ENCODE results near the gene MSN. TPM values are rescaled to one million over a fixed set of nuclear protein-coding genes. Genes with fewer than 3 reads are reported as not detected.

The MSN gene
- total and polyA plus RNA-seq, 7 experiments from 2014 or later: 267 to 635 (median 445) TPM

DNA sequence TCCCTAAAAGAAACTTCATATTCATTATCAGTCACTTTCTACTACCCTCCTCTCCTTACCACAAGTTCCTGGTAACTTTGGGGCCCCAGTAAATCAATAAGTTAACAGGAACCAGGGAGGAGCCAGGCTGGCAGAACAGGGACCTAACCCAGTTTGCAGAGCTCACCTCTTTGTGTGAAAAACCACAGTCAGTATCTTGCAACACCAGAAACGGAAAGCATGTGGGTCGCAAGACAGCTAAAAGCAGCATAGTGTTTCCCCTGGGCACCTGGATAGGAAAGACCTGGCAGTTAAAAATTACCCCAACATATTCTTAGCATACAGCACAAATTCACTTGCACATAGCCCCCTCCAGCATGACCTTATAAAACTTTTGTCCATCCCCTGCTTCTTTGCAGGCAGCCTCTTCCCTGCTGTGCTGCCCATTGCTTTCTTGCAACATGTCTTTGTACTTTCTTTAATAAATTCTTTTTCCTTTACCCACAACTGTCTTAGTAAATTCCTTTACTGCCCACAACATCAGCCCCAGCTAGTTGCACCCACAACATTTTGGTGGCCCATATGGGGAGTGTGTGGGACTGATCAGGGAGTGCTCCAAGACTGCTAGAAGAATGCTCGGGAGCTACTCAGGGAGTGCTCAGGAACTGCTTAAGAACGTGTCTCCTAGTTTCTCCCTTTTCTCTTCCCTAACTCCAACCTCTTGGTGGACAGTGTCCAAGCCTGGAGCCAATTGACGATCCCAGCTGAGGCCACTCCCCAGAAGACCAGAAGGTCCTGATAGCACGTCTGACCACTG, 83.4 kb downstream of the MSN start:
- H3K27me3 Mint-ChIP-seq: no peaks in the 10 kb centered on the region
- peak in 7 of 9 donors; percentile 14 to 49 (median 34) for DNase-seq
- CTCF ChIA-PET: interaction anchor here (1.6 kb wide), 1 partner anchor 155 kb away, joined by 3 read pairs; no protein-coding TSS in a partner anchor
- Histone ChIP-seq H3K27me3 (ENCODE audit: control insufficient read depth in 2 of 2, insufficient read depth in 2 of 2, low read length in 2 of 2) (no peaks in the 10 kb centered on the region), H3K36me3 (ENCODE audit: control insufficient read depth in 2 of 3, insufficient read depth in 3 of 3, low read length in 3 of 3) (no peaks in the 10 kb centered on the region), H3K4me1 (ENCODE audit: control insufficient read depth in 2 of 2, insufficient read depth in 2 of 2, low read length in 2 of 2) (peaks cover 15 to 21% of the 10 kb centered on the region in 2 donors), H3K4me3 (ENCODE audit: low read length) (no peak overlapping the region), H3K27ac (ENCODE audit: low read depth, low read length) (no peak overlapping the region), H3K9me3 (ENCODE audit: control insufficient read depth in 2 of 3, low read length in 3 of 3) (no peaks in the 10 kb centered on the region)
- POLR2A ChIA-PET: interaction anchor here (0.8 to 1.0 kb wide), 2 partner anchors 63 to 245 kb away, joined by 3 read pairs; no protein-coding TSS in a partner anchor
- H3K4me3 Mint-ChIP-seq: peak overlapping the region; percentile 55 to 81 (median 74)
- peak; percentile 77 for ATAC-seq
- intact Hi-C loops (cut with micrococcal nuclease): loop anchor here (5.0 to 10.0 kb wide), 3 partner anchors 74 to 176 kb away; no protein-coding TSS in a partner anchor
- peak overlapping the region; percentile 57 to 85 (median 76) for H3K27ac Mint-ChIP-seq
- H3K36me3 Mint-ChIP-seq: peaks cover 0 to 17% (median 0%) of the 10 kb centered on the region in 5 donors
- H3K9me3 Mint-ChIP-seq: peaks cover 0 to 8% (median 0%) of the 10 kb centered on the region in 11 donors
- H3K4me1 Mint-ChIP-seq: peaks cover 30 to 80% (median 63%) of the 10 kb centered on the region in 7 donors

DNA sequence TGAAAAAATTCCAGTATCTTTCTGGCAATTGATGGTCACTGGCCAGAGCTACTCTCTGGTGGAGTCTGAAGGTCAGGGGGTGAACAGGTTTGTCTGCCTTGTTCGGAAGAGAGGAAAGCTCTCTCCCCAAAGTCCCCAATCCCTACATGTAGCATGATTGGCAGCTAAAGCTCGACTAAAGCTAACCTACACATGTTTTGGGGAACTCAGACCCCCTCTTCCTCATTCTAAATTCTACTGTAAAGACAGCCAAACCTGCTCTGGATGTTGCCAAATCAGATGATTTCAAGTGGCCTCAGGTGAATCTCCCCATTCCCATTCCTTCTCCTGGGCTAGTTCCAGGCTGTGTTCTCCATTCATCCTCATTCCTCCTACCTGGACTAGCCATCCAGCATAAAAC, 84.1 kb downstream of the MSN start:
- ChIA-PET CTCF (interaction anchor here (1.6 kb wide), 1 partner anchor 155 kb away, joined by 3 read pairs; no protein-coding TSS in a partner anchor), POLR2A (interaction anchor here (0.8 kb wide), 1 partner anchor 244 kb away, joined by 3 read pairs; no protein-coding TSS in a partner anchor)
- ATAC-seq (no peak), DNase-seq (no peak)
- Histone ChIP-seq H3K27me3 (ENCODE audit: control insufficient read depth in 2 of 2, insufficient read depth in 2 of 2, low read length in 2 of 2) (no peaks in the 10 kb centered on the region), H3K36me3 (ENCODE audit: control insufficient read depth in 2 of 3, insufficient read depth in 3 of 3, low read length in 3 of 3) (no peaks in the 10 kb centered on the region), H3K27ac (ENCODE audit: low read depth, low read length) (no peak overlapping the region), H3K4me1 (ENCODE audit: control insufficient read depth in 2 of 2, insufficient read depth in 2 of 2, low read length in 2 of 2) (peaks cover 15 to 26% of the 10 kb centered on the region in 2 donors), H3K9me3 (ENCODE audit: control insufficient read depth in 2 of 3, low read length in 3 of 3) (no peaks in the 10 kb centered on the region), H3K4me3 (ENCODE audit: low read length) (no peak overlapping the region)
- H3K4me3 Mint-ChIP-seq: peak overlapping the region in 9 of 10 donors; percentile 53 to 81 (median 71)
- intact Hi-C loops (cut with micrococcal nuclease): loop anchor here (5.0 to 10.0 kb wide), 3 partner anchors 73 to 176 kb away; no protein-coding TSS in a partner anchor
- H3K27me3 Mint-ChIP-seq: no peaks in the 10 kb centered on the region
- H3K9me3 Mint-ChIP-seq: peaks cover 0 to 8% (median 0%) of the 10 kb centered on the region in 11 donors
- H3K4me1 Mint-ChIP-seq: peaks cover 30 to 80% (median 63%) of the 10 kb centered on the region in 7 donors
- peak overlapping the region; percentile 25 to 81 (median 63) for H3K27ac Mint-ChIP-seq
- H3K36me3 Mint-ChIP-seq: peaks cover 0 to 17% (median 0%) of the 10 kb centered on the region in 5 donors

DNA sequence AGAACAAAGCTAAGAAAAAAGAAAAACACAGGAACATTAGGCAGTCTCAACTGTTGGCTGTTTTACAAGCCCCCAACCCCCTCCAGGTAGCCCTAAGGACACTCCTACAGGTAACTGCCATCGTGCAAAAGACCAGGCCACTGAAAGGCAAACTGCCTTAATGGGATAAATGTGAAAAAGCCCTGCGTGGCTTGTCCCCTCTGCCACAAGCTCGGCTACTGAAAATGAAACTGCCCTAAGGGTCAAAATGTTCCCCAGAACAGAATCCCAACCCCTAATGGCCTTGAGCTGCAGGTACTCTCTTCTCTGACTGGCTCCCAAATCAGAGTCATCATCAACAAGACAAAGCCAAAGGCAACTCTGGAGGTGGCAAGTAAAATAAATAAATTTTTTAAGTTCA, 84.8 kb downstream of the MSN start:
- H3K4me3 Mint-ChIP-seq: peak overlapping the region in 8 of 10 donors; percentile 18 to 78 (median 54)
- no peak overlapping the region for H3K27ac ChIP-seq (ENCODE audit: low read depth, low read length)
- peak overlapping the region in 6 of 9 donors; percentile 25 to 81 (median 60) for H3K27ac Mint-ChIP-seq
- H3K36me3 Mint-ChIP-seq: peaks cover 0 to 19% (median 0%) of the 10 kb centered on the region in 5 donors
- DNase-seq: no peak
- peaks cover 15 to 26% of the 10 kb centered on the region in 2 donors for H3K4me1 ChIP-seq (ENCODE audit: control insufficient read depth in 2 of 2, insufficient read depth in 2 of 2, low read length in 2 of 2)
- POLR2A ChIA-PET: no interaction called here
- ATAC-seq: no peak
- CTCF ChIA-PET: interaction anchor here (1.6 kb wide), 1 partner anchor 156 kb away, joined by 3 read pairs; no protein-coding TSS in a partner anchor
- no peaks in the 10 kb centered on the region for H3K9me3 ChIP-seq (ENCODE audit: control insufficient read depth in 2 of 3, low read length in 3 of 3)
- no peak overlapping the region for H3K4me3 ChIP-seq (ENCODE audit: low read length)
- H3K9me3 Mint-ChIP-seq: peaks cover 0 to 8% (median 0%) of the 10 kb centered on the region in 11 donors
- no peaks in the 10 kb centered on the region for H3K27me3 ChIP-seq (ENCODE audit: control insufficient read depth in 2 of 2, insufficient read depth in 2 of 2, low read length in 2 of 2)
- H3K36me3 ChIP-seq (ENCODE audit: control insufficient read depth in 2 of 3, insufficient read depth in 3 of 3, low read length in 3 of 3): no peaks in the 10 kb centered on the region
- peaks cover 27 to 79% (median 65%) of the 10 kb centered on the region in 7 donors for H3K4me1 Mint-ChIP-seq
- intact Hi-C loops (cut with micrococcal nuclease): loop anchor here (5.0 to 10.0 kb wide), 3 partner anchors 73 to 175 kb away; no protein-coding TSS in a partner anchor
- no peaks in the 10 kb centered on the region for H3K27me3 Mint-ChIP-seq

DNA sequence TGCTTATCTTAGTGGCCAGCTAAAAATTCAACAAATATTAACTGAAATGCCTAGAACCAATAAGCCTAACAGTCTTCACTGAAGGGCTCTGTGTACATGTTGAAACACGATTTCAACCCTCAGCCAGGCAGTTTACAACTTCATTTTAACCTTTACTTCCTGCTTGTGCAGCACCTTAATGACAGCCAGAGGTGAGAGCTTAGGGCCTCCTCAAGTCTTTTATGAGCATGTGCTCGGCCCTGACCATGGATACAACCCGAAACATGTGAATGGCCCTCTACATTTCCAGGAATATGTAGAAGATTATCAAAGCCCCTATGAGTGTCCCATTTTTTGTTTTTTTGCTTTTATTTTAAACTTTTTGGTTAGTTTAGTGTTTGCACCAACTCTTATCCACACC, 88.3 kb downstream of the MSN start:
- Histone ChIP-seq H3K4me1 (ENCODE audit: control insufficient read depth in 2 of 2, insufficient read depth in 2 of 2, low read length in 2 of 2) (peaks cover 15 to 22% of the 10 kb centered on the region in 2 donors), H3K4me3 (ENCODE audit: low read length) (no peak overlapping the region), H3K36me3 (ENCODE audit: control insufficient read depth in 2 of 3, insufficient read depth in 3 of 3, low read length in 3 of 3) (no peaks in the 10 kb centered on the region), H3K9me3 (ENCODE audit: control insufficient read depth in 2 of 3, low read length in 3 of 3) (no peaks in the 10 kb centered on the region), H3K27me3 (ENCODE audit: control insufficient read depth in 2 of 2, insufficient read depth in 2 of 2, low read length in 2 of 2) (no peaks in the 10 kb centered on the region), H3K27ac (ENCODE audit: low read depth, low read length) (no peak overlapping the region)
- DNase-seq (no peak), ATAC-seq (no peak)
- Mint-ChIP-seq H3K4me3 (peak overlapping the region in 6 of 10 donors; percentile 15 to 40 (median 24)), H3K27ac (peak overlapping the region in 6 of 9 donors; percentile 33 to 78 (median 72)), H3K9me3 (peaks cover 0 to 6% (median 0%) of the 10 kb centered on the region in 11 donors), H3K27me3 (no peaks in the 10 kb centered on the region), H3K36me3 (peaks cover 0 to 16% (median 0%) of the 10 kb centered on the region in 5 donors), H3K4me1 (peaks cover 22 to 54% (median 45%) of the 10 kb centered on the region in 7 donors)
- intact Hi-C loops (cut with micrococcal nuclease): loop anchor here in 1 of 2 donors (10.0 kb wide), 1 partner anchor 69 kb away; no protein-coding TSS in a partner anchor
- CTCF ChIA-PET: interaction anchor here (0.7 kb wide), 1 partner anchor 231 kb away, joined by 3 read pairs; no protein-coding TSS in a partner anchor
- POLR2A ChIA-PET: interaction anchor here (0.5 to 0.6 kb wide), 2 partner anchors 14 to 61 kb away, joined by 3 read pairs; no protein-coding TSS in a partner anchor

DNA sequence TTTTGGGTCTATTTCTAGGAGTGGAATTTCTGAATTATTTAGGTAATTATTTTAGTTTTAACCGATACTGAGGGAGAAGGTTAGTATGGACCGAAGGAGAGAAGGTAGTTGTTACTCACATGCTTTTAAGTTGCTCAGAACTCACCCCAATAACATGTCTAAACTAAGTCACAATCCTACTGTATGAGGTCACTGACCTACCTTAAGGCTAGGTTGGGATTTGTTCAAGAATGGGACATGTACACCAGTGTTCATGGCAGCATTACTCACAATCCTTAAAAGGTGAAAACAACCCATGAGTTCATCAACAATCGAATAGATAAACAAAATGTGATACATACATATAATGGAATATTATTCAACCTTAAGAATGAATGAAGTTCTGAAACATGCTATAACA, 90.5 kb downstream of the MSN start:
- no peaks in the 10 kb centered on the region for H3K27me3 ChIP-seq (ENCODE audit: control insufficient read depth in 2 of 2, insufficient read depth in 2 of 2, low read length in 2 of 2)
- CTCF ChIA-PET: no interaction called here
- Mint-ChIP-seq H3K27me3 (no peaks in the 10 kb centered on the region), H3K4me3 (no peak overlapping the region), H3K4me1 (peaks cover 9 to 42% (median 30%) of the 10 kb centered on the region in 7 donors), H3K27ac (no peak overlapping the region), H3K9me3 (peaks cover 0 to 15% (median 10%) of the 10 kb centered on the region in 11 donors), H3K36me3 (peaks cover 0 to 28% (median 4%) of the 10 kb centered on the region in 5 donors)
- peaks cover 0 to 8% of the 10 kb centered on the region in 2 donors for H3K4me1 ChIP-seq (ENCODE audit: control insufficient read depth in 2 of 2, insufficient read depth in 2 of 2, low read length in 2 of 2)
- no peak for DNase-seq
- H3K27ac ChIP-seq (ENCODE audit: low read depth, low read length): no peak overlapping the region
- no peak overlapping the region for H3K4me3 ChIP-seq (ENCODE audit: low read length)
- POLR2A ChIA-PET: no interaction called here
- intact Hi-C loops (cut with micrococcal nuclease): loop anchor here in 1 of 2 donors (10.0 kb wide), 1 partner anchor 67 kb away; no protein-coding TSS in a partner anchor
- no peaks in the 10 kb centered on the region for H3K36me3 ChIP-seq (ENCODE audit: control insufficient read depth in 2 of 3, insufficient read depth in 3 of 3, low read length in 3 of 3)
- no peaks in the 10 kb centered on the region for H3K9me3 ChIP-seq (ENCODE audit: control insufficient read depth in 2 of 3, low read length in 3 of 3)
- ATAC-seq: no peak

DNA sequence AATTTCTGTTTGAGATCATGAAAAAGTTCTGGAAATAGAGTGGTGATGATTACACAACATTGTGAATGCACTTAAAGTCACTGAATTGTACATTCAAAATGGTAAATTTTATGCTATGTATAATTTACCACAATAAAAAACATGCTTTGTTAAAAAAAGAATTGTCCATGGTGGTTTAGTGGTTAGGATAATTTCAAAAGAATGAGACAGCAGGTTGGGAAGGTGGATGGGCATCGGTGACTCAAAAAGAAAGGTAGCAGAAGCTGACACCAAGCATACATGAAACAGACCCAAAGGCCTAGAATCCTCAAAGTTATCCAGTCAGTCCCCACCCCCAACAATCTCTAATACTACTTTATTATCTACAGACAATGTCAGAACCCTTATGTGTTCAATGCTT, 91.1 kb downstream of the MSN start:
- ATAC-seq (no peak), DNase-seq (no peak)
- no peaks in the 10 kb centered on the region for H3K9me3 ChIP-seq (ENCODE audit: control insufficient read depth in 2 of 3, low read length in 3 of 3)
- no peak overlapping the region for H3K27ac Mint-ChIP-seq
- CTCF ChIA-PET: no interaction called here
- H3K36me3 Mint-ChIP-seq: peaks cover 0 to 28% (median 4%) of the 10 kb centered on the region in 5 donors
- no peak overlapping the region for H3K4me3 Mint-ChIP-seq
- H3K36me3 ChIP-seq (ENCODE audit: control insufficient read depth in 2 of 3, insufficient read depth in 3 of 3, low read length in 3 of 3): no peaks in the 10 kb centered on the region
- H3K27me3 Mint-ChIP-seq: no peaks in the 10 kb centered on the region
- no peak overlapping the region for H3K27ac ChIP-seq (ENCODE audit: low read depth, low read length)
- H3K4me1 Mint-ChIP-seq: peaks cover 8 to 45% (median 32%) of the 10 kb centered on the region in 7 donors
- peaks cover 0 to 16% (median 11%) of the 10 kb centered on the region in 11 donors for H3K9me3 Mint-ChIP-seq
- POLR2A ChIA-PET: no interaction called here
- intact Hi-C loops (cut with micrococcal nuclease): loop anchor here in 1 of 2 donors (10.0 kb wide), 1 partner anchor 66 kb away; no protein-coding TSS in a partner anchor
- H3K4me3 ChIP-seq (ENCODE audit: low read length): no peak overlapping the region
- H3K27me3 ChIP-seq (ENCODE audit: control insufficient read depth in 2 of 2, insufficient read depth in 2 of 2, low read length in 2 of 2): no peaks in the 10 kb centered on the region
- peaks cover 0 to 8% of the 10 kb centered on the region in 2 donors for H3K4me1 ChIP-seq (ENCODE audit: control insufficient read depth in 2 of 2, insufficient read depth in 2 of 2, low read length in 2 of 2)
